Naive thymus-derived CD8-positive, alpha-beta T cell (primary cell): ENCODE measurements around the gene BCL2. TPM values are rescaled to one million over a fixed set of nuclear protein-coding genes. Genes with fewer than 3 reads are reported as not detected.
A peak's percentile ranks its signal among the peaks of the same experiment; 100 is the strongest.
"Not testable (repeated sequence)": the region's sequence is repeated elsewhere in the genome, so short reads cannot be mapped to it uniquely, and the experiment has no call there.

Source experiments
- ATAC-seq, 2 donors: fragments of 150-1000 bp; cut with Tn5 transposase in 1 of 2; sonication (Bioruptor Pico), chemical (Tn5 transposase) in 1 of 2; 1 replicate in 1 of 2; 2 replicates in 1 of 2; pipeline ENCODE4 v1.10.0; 2021; ENCODE audit warnings: mild to moderate bottlenecking in 2 of 2, moderate library complexity in 2 of 2
- POLR2A ChIA-PET: fragments of 350-600 bp; sonication (Branson Sonifier 250); formaldehyde crosslinking; loops from one replicate; lab custom pipeline; 2021; ENCODE audit warnings: antibody characterized with exemption; lab: Charles Lee
- DNase-seq, 10 donors: peaks; one replicate each; pipeline versions ENCODE4 v3.0.0 to v3.0.0-alpha.2; 2020 to 2022
- H3K27ac Mint-ChIP-seq, 10 donors: one replicate each; pipeline ENCODE4 v1.8.0; 2020 to 2022; ENCODE audit warnings: mild to moderate bottlenecking in 10 of 10, mixed read lengths in 10 of 10, moderate library complexity in 4 of 10, inconsistent platforms in 1 of 10
- H3K27me3 Mint-ChIP-seq, 5 donors: one replicate each; pipeline ENCODE4 v1.8.0; 2021 to 2022; ENCODE audit warnings: mixed read lengths in 5 of 5
- H3K36me3 Mint-ChIP-seq, 3 donors: one replicate each; pipeline ENCODE4 v1.8.0; 2020 to 2022; ENCODE audit warnings: mixed read lengths in 3 of 3, mild to moderate bottlenecking in 2 of 3, inconsistent platforms in 1 of 3
- H3K4me1 Mint-ChIP-seq, 4 donors: one replicate each; pipeline ENCODE4 v1.8.0; 2021 to 2022; ENCODE audit warnings: mixed read lengths in 4 of 4
- H3K4me3 Mint-ChIP-seq, 10 donors: one replicate each; pipeline ENCODE4 v1.8.0; 2020 to 2022; ENCODE audit warnings: mild to moderate bottlenecking in 10 of 10, mixed read lengths in 10 of 10, moderate library complexity in 6 of 10, inconsistent platforms in 1 of 10
- H3K9me3 Mint-ChIP-seq, 9 donors: one replicate each; pipeline ENCODE4 v1.8.0; 2020 to 2022; ENCODE audit warnings: mixed read lengths in 9 of 9, mild to moderate bottlenecking in 3 of 9, inconsistent platforms in 1 of 9, moderate library complexity in 1 of 9
- polyA plus RNA-seq, 3 donors: library from polyadenylated mRNA; unstranded; fragments of 300-500 nt; fragmentation: Illumina TruSeq; gene quantifications; one replicate each; pipeline ENCODE4 v1.2.3, GENCODE V29; 2021
- total RNA-seq, 8 experiments: library from RNA in 2 of 8; stranded (reverse) in 2 of 8; gene quantifications; one replicate each; pipeline ENCODE4 v1.2.3 and lab custom pipeline; 2021 to 2026

Gene BCL2
- total and polyA plus RNA-seq, 5 experiments from 2014 or later, result 24.3 to 40.2 (median 32.9) TPM

DNA sequence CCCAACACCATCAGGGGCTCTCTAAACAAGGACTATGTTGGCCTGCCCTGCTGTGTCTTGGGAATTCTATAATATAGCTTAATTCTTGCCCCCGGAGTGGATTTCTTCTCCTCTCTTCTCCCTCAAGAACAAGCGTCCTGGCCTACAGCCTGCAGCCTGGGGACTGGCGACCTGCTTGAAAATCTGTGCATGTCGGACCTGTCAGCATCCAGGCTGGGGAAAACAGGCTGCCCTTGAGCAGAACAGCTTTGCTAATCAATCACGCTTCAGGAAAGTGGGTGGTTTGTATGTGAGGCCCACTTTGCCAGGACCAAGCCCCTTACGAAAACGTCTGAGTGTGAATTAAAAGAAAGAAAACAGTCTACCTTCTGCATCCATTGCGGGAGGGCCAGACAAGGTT, 116.7 kb downstream of the BCL2 start:
- Mint-ChIP-seq H3K9me3 (no peaks in the 10 kb centered on the region), H3K36me3 (peaks cover 0 to 4% (median 4%) of the 10 kb centered on the region in 3 donors), H3K4me3 (peak overlapping the region in 3 of 10 donors; percentile 6 to 53 (median 31)), H3K27me3 (no peaks in the 10 kb centered on the region), H3K4me1 (peaks cover 37 to 67% (median 60%) of the 10 kb centered on the region in 4 donors), H3K27ac (peak overlapping the region in 9 of 10 donors; percentile 20 to 98 (median 78))
- no peak for DNase-seq
- POLR2A ChIA-PET, result interaction anchor here (0.6 to 1.2 kb wide), 4 partner anchors 71 to 117 kb away, joined by 3 to 5 read pairs (median 3); partner anchors contain the start of gene BCL2
- no peak for ATAC-seq

DNA sequence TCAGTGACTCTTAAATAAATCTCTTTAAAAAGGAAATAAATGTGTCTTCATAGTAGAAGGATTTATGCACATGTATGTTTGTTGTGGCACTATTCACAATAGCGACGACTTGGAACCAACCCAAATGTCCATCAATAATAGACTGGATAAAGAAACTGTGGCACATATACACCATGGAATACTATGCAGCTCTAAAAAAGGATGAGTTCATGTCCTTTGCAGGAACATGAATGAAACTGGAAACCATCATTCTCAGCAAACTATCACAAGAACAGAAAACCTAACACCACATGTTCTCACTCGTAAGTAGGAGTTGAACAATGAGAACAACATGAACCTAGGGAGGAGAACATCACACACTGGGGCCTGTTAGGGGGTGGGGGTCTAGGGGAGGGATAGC, 118.1 kb downstream of the BCL2 start:
- peak overlapping the region in 4 of 10 donors; percentile 1 to 29 (median 14) for H3K4me3 Mint-ChIP-seq
- peaks cover 32 to 54% (median 47%) of the 10 kb centered on the region in 4 donors for H3K4me1 Mint-ChIP-seq
- ATAC-seq, result not testable (repeated sequence)

DNA sequence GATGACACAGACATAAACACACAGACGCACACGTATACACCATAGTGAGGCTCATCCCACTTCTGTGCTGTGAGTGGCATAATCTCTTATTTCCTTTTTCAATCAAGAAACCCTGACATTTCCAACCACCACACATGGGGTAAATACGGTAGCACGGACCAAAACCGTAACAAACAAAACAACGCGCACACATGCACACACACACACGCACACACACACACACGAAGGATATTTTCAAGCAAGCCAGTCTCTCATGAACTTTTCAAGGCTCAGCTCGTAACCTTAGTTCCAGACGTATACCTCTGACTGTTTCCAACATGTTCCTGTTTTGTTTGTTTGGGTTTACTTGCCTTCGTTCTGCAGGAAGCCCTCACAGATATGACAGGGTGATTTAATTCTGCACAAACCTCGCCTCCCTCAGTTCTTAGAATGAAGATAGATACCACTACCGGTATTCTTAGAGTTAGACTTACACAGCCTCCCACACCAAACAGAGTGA, 119.8 kb downstream of the BCL2 start:
- POLR2A ChIA-PET, result interaction anchor here (0.9 to 2.0 kb wide), 8 partner anchors 10 to 120 kb away, joined by 3 to 8 read pairs (median 3); partner anchors contain the start of gene BCL2
- peaks cover 20 to 49% (median 32%) of the 10 kb centered on the region in 4 donors for H3K4me1 Mint-ChIP-seq
- DNase-seq (peak in 8 of 10 donors; percentile 30 to 80 (median 56)), ATAC-seq (peak; percentile 77 to 82)
- no peak overlapping the region for H3K27ac Mint-ChIP-seq
- no peak overlapping the region for H3K4me3 Mint-ChIP-seq
- no peaks in the 10 kb centered on the region for H3K27me3 Mint-ChIP-seq
- peaks cover 0 to 2% (median 0%) of the 10 kb centered on the region in 3 donors for H3K36me3 Mint-ChIP-seq
- H3K9me3 Mint-ChIP-seq, result no peaks in the 10 kb centered on the region

More for the DNA sequence above, 118.1 kb downstream of the BCL2 start:
- peak overlapping the region in 5 of 10 donors; percentile 43 to 83 (median 68) for H3K27ac Mint-ChIP-seq
- not testable (repeated sequence) for H3K36me3 Mint-ChIP-seq, H3K9me3 Mint-ChIP-seq, DNase-seq, H3K27me3 Mint-ChIP-seq
- POLR2A ChIA-PET, result interaction anchor here (1.3 to 2.0 kb wide), 2 partner anchors 44 to 118 kb away, joined by 5 to 8 read pairs; partner anchors contain the start of gene BCL2

DNA sequence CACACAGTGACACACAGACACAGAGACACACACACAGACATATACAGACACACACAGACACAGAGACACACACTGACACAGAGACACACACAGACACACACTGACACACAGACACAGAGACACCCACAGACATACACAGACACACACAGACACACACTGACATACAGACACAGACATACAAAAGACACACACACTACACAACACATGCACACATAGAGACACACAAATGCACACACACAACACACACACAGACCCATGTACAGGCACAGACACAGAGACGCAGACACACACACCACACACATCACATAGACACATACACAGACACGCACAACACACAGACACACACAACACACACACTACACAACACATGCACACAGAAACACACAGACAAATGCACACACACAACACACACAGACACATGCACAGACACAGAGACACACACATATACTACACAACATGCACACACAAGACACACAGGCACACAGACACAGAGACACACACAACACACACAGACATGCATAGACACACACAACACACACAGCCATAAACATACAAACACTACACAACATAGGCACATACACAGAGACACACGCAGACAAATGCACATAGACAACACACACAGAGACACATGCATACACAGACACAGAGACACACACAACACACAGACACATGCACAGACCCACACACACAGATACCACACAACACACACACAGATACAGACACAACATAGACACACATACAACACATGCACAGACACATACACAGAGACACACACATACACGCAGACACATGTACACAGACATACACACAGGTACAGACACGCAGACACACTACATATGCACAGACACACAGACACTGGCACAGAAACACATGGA, 120.5 kb downstream of the BCL2 start:
- Mint-ChIP-seq H3K4me3 (no peak overlapping the region), H3K27ac (no peak overlapping the region), H3K36me3 (no peaks in the 10 kb centered on the region), H3K9me3 (no peaks in the 10 kb centered on the region), H3K27me3 (no peaks in the 10 kb centered on the region), H3K4me1 (peaks cover 14 to 42% (median 26%) of the 10 kb centered on the region in 4 donors)
- DNase-seq, result no peak
- POLR2A ChIA-PET, result interaction anchor here (1.0 to 2.0 kb wide), 5 partner anchors 13 to 119 kb away, joined by 3 to 8 read pairs (median 3); no protein-coding TSS in a partner anchor
- no peak for ATAC-seq

DNA sequence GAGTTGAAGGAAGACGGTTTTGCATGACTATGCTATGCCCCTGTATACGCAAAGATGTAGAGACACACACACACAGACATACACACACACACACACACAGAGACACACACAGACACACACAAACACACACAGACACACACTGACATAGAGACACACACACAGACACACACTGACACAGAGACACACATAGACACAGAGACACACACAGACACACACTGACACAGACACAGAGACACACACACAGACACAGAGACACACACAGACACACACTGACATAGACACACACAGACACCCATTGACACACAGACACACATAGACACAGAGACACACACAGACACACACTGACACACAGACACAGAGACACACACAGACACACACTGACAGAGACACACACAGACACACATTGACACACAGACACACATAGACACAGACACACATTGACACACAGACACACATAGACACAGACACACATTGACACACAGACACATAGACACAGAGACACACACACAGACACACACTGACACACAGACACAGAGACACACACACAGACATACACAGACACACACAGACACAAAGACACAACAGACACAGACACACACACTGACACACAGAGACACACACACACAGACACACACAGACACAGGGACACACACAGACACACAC, 121.3 kb downstream of the BCL2 start:
- H3K27me3 Mint-ChIP-seq, result no peaks in the 10 kb centered on the region
- POLR2A ChIA-PET, result interaction anchor here (0.7 to 3.5 kb wide), 10 partner anchors 8 to 121 kb away, joined by 3 to 17 read pairs (median 6); partner anchors contain the start of gene BCL2
- H3K4me1 Mint-ChIP-seq, result peaks cover 12 to 42% (median 21%) of the 10 kb centered on the region in 4 donors
- DNase-seq, result no peak
- no peaks in the 10 kb centered on the region for H3K36me3 Mint-ChIP-seq
- no peak overlapping the region for H3K4me3 Mint-ChIP-seq
- no peak for ATAC-seq
- no peaks in the 10 kb centered on the region for H3K9me3 Mint-ChIP-seq
- no peak overlapping the region for H3K27ac Mint-ChIP-seq

DNA sequence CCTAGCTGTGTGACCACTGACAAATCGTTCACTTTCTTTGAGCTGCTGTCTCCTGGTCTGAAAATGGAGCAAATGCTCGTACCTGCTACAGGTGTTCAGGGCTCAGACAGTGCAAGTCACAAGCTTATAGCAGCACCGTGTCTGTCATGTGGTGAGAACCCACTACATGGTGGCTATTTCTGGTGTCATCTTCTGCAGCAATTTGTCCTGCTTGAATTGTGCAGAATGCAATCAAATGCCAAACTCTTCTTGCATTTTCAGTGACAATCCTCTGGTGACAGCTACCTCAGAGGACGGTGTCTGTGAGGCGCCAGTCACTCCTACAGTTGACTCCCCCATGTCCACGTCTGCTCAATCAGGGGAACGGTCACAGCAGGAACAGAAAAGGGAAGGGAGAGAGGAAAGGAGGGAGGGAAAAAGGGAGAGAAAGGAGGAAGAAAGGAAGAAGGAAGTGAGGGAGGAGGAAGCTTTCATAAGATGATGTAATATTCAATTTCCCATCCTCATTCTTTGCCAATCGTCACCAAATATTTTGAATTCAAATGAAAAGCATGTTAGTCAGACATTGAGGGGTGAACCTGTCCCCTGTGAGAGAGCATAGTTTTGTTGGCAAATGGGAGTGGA, 122.2 kb downstream of the BCL2 start:
- Mint-ChIP-seq H3K4me1 (peaks cover 12 to 43% (median 21%) of the 10 kb centered on the region in 4 donors), H3K27ac (no peak overlapping the region), H3K9me3 (no peaks in the 10 kb centered on the region), H3K4me3 (no peak overlapping the region), H3K36me3 (no peaks in the 10 kb centered on the region), H3K27me3 (no peaks in the 10 kb centered on the region)
- peak in 4 of 10 donors; percentile 22 to 47 (median 36) for DNase-seq
- peak; percentile 48 to 52 for ATAC-seq
- POLR2A ChIA-PET, result interaction anchor here (0.7 to 3.5 kb wide), 10 partner anchors 9 to 122 kb away, joined by 3 to 17 read pairs (median 6); partner anchors contain the start of gene BCL2

DNA sequence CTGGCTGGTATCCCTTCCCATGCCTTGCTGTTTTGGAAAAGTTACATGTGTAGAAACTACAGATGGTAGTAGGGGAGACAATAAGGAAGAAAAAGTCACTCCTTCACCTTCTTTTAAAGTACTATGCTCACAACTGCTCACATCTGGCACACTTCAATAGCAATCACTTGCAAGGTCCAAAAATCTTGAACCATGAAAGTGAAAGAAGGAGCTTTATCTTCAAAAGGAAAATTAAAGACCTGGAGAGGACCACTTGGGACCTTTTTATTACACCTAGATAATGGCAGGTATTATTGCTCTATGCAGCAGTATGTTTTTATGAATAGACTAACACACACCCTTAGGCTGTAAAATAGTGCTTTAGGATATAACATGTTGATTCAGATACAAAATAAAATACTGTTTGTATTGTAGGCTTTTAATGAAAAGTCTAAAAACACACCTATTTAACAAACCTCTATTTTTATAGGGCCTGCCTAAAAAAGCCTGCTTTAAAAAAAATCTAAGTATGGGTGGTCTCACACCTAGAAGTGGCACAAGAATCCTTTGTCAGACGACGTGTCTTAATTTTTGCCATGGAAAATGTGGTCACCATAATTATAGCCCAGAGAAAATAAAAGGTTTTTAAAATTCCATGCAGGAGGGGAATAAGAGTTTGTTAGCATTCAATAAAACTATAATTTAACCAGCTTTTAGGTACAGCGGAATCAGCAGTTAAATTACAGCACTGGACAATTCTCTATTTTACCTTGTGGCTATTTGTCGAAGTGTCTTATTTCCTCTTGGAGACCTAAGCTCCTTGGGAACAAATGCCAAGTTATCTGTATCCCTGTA, 124.0 kb downstream of the BCL2 start:
- Mint-ChIP-seq H3K27me3 (no peaks in the 10 kb centered on the region), H3K27ac (peak overlapping the region in 9 of 10 donors; percentile 3 to 70 (median 30)), H3K9me3 (no peaks in the 10 kb centered on the region), H3K36me3 (peaks cover 0 to 6% (median 0%) of the 10 kb centered on the region in 3 donors), H3K4me3 (no peak overlapping the region), H3K4me1 (peaks cover 16 to 39% (median 22%) of the 10 kb centered on the region in 4 donors)
- POLR2A ChIA-PET, result interaction anchor here (0.6 to 3.5 kb wide), 8 partner anchors 8 to 111 kb away, joined by 3 to 17 read pairs (median 5); no protein-coding TSS in a partner anchor
- DNase-seq (no peak), ATAC-seq (no peak)

DNA sequence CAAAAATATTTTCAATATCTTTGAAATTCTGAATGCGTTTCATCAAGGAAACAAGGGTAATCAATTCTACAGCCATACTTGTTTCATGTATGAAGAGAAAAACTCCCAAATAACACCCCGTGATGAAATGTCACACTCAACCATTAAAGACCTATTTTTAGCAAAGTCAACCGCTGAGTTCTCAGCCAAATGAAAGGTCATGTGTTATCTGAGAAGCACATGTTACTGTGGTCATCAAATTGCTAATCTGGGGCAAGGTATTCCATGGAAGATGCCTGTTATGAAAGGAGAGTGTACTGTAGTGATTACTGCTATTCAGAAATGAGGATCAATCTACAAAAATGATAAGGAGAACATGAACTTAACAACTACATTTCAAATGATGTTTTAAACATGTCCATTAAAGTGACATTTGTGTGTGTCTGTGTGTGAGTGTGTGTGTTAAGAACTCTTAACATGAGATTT, 126.7 kb downstream of the BCL2 start:
- H3K27me3 Mint-ChIP-seq, result no peaks in the 10 kb centered on the region
- H3K36me3 Mint-ChIP-seq, result peaks cover 0 to 6% (median 5%) of the 10 kb centered on the region in 3 donors
- no peak overlapping the region for H3K4me3 Mint-ChIP-seq
- ATAC-seq (no peak), DNase-seq (no peak)
- H3K27ac Mint-ChIP-seq, result peak overlapping the region in 8 of 10 donors; percentile 15 to 81 (median 70)
- POLR2A ChIA-PET, result interaction anchor here (1.1 kb wide), 1 partner anchor 10 kb away, joined by 3 read pairs; no protein-coding TSS in a partner anchor
- H3K9me3 Mint-ChIP-seq, result no peaks in the 10 kb centered on the region
- peaks cover 19 to 57% (median 42%) of the 10 kb centered on the region in 4 donors for H3K4me1 Mint-ChIP-seq

DNA sequence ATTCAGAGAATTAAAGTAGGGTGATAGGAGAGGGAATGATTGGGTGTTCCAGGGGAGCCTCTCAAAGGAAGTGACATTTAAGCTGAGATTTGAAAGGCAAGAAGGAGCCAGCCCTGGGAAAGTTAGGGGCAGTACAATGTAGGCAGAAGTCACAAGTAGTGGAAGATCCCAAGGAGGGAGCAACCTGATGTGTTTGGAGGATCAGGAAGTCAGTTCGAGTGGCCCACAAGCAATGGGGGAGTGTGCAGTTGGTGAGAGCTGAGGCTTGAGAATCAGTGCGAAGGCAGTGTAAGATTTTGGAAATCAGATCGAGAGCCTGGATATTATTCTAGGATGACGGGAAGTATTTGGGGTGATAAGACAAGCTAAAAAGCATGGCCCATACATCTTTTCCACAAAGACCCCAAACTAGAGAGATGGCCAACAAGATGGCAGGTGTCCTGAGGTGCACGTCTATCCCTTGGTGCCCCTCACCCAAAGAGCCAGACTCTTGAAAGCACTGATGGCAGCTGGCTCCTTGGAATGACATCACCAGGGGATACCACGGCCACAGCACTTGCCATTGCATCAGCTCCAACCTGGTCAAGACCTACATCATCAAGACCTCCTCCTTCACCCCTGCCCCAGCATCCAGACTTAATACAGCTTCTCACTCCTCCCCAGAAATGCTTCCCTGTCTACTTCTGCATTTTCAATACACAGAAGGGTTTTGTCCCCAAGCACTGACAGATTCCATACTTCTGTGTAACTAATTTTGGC, 127.3 kb downstream of the BCL2 start:
- ATAC-seq (no peak), DNase-seq (no peak)
- peaks cover 23 to 63% (median 48%) of the 10 kb centered on the region in 4 donors for H3K4me1 Mint-ChIP-seq
- no peak overlapping the region for H3K4me3 Mint-ChIP-seq
- POLR2A ChIA-PET, result interaction anchor here (1.1 kb wide), 1 partner anchor 10 kb away, joined by 3 read pairs; no protein-coding TSS in a partner anchor
- H3K9me3 Mint-ChIP-seq, result no peaks in the 10 kb centered on the region
- peaks cover 0 to 6% (median 5%) of the 10 kb centered on the region in 3 donors for H3K36me3 Mint-ChIP-seq
- H3K27ac Mint-ChIP-seq, result peak overlapping the region; percentile 17 to 81 (median 64)
- H3K27me3 Mint-ChIP-seq, result no peaks in the 10 kb centered on the region

DNA sequence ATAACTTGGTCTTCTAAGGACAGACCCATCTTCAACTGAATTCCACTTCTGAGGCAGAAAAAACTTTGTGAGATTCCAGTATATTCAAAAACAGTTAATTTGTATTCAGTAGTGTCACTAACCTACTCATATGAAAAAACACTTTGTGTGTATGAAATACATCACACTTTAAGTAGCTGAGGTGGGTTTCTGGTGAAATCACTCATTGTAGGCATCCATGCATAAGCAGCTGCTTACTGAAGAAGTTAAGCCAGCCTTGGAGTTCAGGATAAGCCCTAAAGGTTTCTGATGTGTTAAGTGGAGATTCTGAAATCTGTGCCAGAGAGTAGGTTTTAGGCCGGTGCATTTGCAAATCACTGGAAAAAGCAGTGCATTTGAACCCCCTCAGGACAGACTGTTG, 128.2 kb downstream of the BCL2 start:
- H3K4me3 Mint-ChIP-seq, result no peak overlapping the region
- H3K27me3 Mint-ChIP-seq, result no peaks in the 10 kb centered on the region
- peaks cover 0 to 6% (median 5%) of the 10 kb centered on the region in 3 donors for H3K36me3 Mint-ChIP-seq
- H3K4me1 Mint-ChIP-seq, result peaks cover 26 to 72% (median 57%) of the 10 kb centered on the region in 4 donors
- peak overlapping the region in 4 of 10 donors; percentile 49 to 80 (median 70) for H3K27ac Mint-ChIP-seq
- DNase-seq (no peak), ATAC-seq (no peak)
- POLR2A ChIA-PET, result no interaction called here
- no peaks in the 10 kb centered on the region for H3K9me3 Mint-ChIP-seq
